Esophagus squamous epithelium (tissue), 5 donors: ENCODE results near the gene PPFIA4. TPM values are rescaled to one million over a fixed set of nuclear protein-coding genes. Genes with fewer than 3 reads are reported as not detected.

Experiments
- DNase-seq: peaks from one replicate; lab custom pipeline; 2025; lab: John Stamatoyannopoulos, UW
- H3K27ac ChIP-seq, 4 donors: fragments of 200-600 bp; sonication (generic); one replicate each; pipeline ENCODE4 v1.5.1; 2016 to 2019; ENCODE audit warnings: mild to moderate bottlenecking in 1 of 4
- H3K27me3 ChIP-seq, 4 donors: fragments of 200-600 bp; sonication (generic); 1 replicate in 3 of 4; 2 replicates in 1 of 4; pipeline versions ENCODE4 v1.5.1 to v1.6.0; 2017 to 2021; ENCODE audit warnings: antibody characterized with exemption in 1 of 4
- H3K36me3 ChIP-seq, 3 donors: fragments of 200-600 bp; sonication (generic); one replicate each; pipeline ENCODE4 v1.5.1; 2016 to 2019
- H3K4me1 ChIP-seq, 3 donors: fragments of 200-600 bp; sonication (generic); one replicate each; pipeline ENCODE4 v1.5.1; 2017 to 2019
- H3K4me3 ChIP-seq, 4 donors: fragments of 200-600 bp; sonication (generic); 1 replicate in 3 of 4; 2 replicates in 1 of 4; pipeline ENCODE4 v1.5.1; 2016 to 2019; ENCODE audit warnings: mild to moderate bottlenecking in 2 of 4, moderate library complexity in 1 of 4
- H3K9me3 ChIP-seq, 3 donors: fragments of 200-600 bp; sonication (generic); one replicate each; pipeline ENCODE4 v1.5.1; 2016 to 2019
- POLR2A ChIP-seq, 4 donors: fragments of 450-650 bp; IDR thresholded peaks; one replicate each; pipeline ENCODE4 v1.6.1; 2017; ENCODE audit warnings: antibody characterized with exemption in 4 of 4, mild to moderate bottlenecking in 4 of 4, moderate library complexity in 3 of 4
- WGBS, 2 donors: methylation state at CpG; one replicate each; pipeline ENCODE4 v1.1.5; 2018; 5-methylcytosine and 5-hydroxymethylcytosine counted together
- intact Hi-C: fragments of 100-400 bp; cut with DNase I; formaldehyde crosslinking; loops from one replicate; pipeline ENCODE4 v1.15.0; 2022
- total RNA-seq, 4 donors: library from RNA; depleted of rRNA; stranded (reverse); fragments of >200 nt; gene quantifications; one replicate each; pipeline ENCODE4 v1.1.0, GENCODE V29; 2016
- TF ChIP-seq, protein P1 (sequence below), 6 experiments: fragments of 450-650 bp in 4 of 6; fragments of 200-600 bp in 2 of 6; sonication (generic) in 2 of 6; IDR thresholded peaks; one replicate each; pipeline ENCODE4 v1.5.1; 2016 to 2019; ENCODE audit warnings: antibody characterized with exemption in 6 of 6, mild to moderate bottlenecking in 4 of 6, moderate library complexity in 4 of 6
- donor health status: DM: yes; HTN: yes; CAD: no.

The PPFIA4 gene
- total RNA-seq, 4 donors from 2014 or later = 0.35 to 1.7 (median 0.93) TPM

DNA sequence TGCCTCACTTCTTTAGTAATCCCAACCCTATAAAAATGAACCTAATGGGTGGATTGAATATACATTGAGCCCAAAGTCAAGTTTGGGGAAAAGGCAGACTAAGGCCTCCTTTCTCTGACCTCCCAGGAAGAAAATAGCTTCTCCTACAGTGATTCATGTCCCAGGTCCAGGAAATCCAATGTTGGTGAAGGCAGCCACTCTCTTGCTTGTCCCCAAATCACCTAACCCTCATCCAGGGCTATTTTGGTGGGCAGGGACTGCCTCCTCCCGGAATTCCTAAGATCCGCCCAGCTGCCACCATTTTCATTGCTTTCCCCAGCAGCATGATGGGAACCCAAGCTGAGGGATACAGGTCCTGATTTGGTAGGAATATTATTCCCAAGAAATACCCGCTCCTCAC lies 51.1 kb downstream of the PPFIA4 start:
- intact Hi-C loops = no loop called here
- H3K9me3 ChIP-seq = no peaks in the 10 kb centered on the region
- WGBS, 2 donors = 75 to 80% methylated on average over 1 to 3 of the region's 3 CpGs
- peaks cover 0 to 89% (median 5%) of the 10 kb centered on the region in 4 donors for H3K27me3 ChIP-seq
- no peak overlapping the region for H3K27ac ChIP-seq
- H3K36me3 ChIP-seq = no peaks in the 10 kb centered on the region
- TF ChIP-seq, protein P1, sequence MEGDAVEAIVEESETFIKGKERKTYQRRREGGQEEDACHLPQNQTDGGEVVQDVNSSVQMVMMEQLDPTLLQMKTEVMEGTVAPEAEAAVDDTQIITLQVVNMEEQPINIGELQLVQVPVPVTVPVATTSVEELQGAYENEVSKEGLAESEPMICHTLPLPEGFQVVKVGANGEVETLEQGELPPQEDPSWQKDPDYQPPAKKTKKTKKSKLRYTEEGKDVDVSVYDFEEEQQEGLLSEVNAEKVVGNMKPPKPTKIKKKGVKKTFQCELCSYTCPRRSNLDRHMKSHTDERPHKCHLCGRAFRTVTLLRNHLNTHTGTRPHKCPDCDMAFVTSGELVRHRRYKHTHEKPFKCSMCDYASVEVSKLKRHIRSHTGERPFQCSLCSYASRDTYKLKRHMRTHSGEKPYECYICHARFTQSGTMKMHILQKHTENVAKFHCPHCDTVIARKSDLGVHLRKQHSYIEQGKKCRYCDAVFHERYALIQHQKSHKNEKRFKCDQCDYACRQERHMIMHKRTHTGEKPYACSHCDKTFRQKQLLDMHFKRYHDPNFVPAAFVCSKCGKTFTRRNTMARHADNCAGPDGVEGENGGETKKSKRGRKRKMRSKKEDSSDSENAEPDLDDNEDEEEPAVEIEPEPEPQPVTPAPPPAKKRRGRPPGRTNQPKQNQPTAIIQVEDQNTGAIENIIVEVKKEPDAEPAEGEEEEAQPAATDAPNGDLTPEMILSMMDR (IDR thresholded peaks at IDR 0.05) = no peak
- no peak for TF ChIP-seq POLR2A (IDR thresholded peaks at IDR 0.05)
- no peak overlapping the region for H3K4me3 ChIP-seq
- DNase-seq = no peak
- H3K4me1 ChIP-seq = peaks cover 0 to 14% (median 7%) of the 10 kb centered on the region in 3 donors

DNA sequence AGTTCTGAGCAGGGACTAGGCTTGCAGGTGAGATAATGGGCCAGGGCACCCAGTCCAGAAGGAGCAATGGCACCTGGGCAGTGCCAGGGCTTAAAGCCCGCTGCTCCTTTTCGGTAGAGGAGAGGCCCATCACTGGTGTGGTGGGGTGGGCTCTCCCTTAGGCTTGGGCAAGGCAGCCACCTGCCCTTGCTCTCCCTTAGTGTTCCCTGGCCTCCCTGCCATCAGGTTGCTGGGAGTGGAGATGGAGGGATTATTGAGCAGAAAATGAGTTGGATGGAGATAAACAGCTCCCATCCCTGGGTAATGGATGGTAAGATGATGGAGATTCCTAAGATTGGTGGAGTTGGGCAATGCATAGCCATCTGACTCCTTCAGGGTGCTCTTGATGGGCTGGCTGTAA lies 51.7 kb downstream of the PPFIA4 start:
- no peaks in the 10 kb centered on the region for H3K36me3 ChIP-seq
- H3K9me3 ChIP-seq = no peaks in the 10 kb centered on the region
- H3K27ac ChIP-seq = no peak overlapping the region
- intact Hi-C loops = no loop called here
- peaks cover 0 to 14% (median 7%) of the 10 kb centered on the region in 3 donors for H3K4me1 ChIP-seq
- DNase-seq = no peak
- H3K4me3 ChIP-seq = no peak overlapping the region
- TF ChIP-seq, protein P1 (IDR thresholded peaks at IDR 0.05) = no peak
- TF ChIP-seq POLR2A (IDR thresholded peaks at IDR 0.05) = no peak
- H3K27me3 ChIP-seq = peaks cover 0 to 92% (median 5%) of the 10 kb centered on the region in 4 donors
- WGBS, 2 donors = 95 to 100% methylated on average over 2 of the region's 2 CpGs

DNA sequence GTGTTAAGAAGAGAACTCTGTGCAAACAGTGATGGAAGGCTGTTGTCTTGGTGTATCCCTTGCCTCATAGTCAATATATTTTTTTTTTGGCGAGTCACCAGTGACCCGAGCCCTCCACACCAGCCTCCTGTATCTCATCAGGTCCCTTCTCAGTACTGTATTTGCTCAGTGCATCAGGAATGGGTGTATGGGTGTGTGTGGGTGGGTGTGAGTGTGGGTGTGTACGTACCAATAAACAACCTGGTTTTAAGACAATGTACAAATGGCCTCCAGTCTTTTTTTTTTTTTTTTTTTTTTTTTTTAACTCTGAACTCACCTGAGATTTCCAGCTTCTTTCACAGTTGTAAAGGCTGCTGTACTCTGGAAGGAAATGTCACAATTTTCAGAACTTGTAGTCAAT lies 52.2 kb downstream of the PPFIA4 start:
- no peak overlapping the region for H3K27ac ChIP-seq
- H3K36me3 ChIP-seq = no peaks in the 10 kb centered on the region
- no peak for TF ChIP-seq POLR2A (IDR thresholded peaks at IDR 0.05)
- TF ChIP-seq, protein P1 (IDR thresholded peaks at IDR 0.05) = no peak
- intact Hi-C loops = no loop called here
- H3K4me1 ChIP-seq = peaks cover 0 to 14% (median 7%) of the 10 kb centered on the region in 3 donors
- H3K27me3 ChIP-seq = peaks cover 0 to 92% (median 5%) of the 10 kb centered on the region in 4 donors
- H3K9me3 ChIP-seq = no peaks in the 10 kb centered on the region
- no peak for DNase-seq
- WGBS, 2 donors = 77 to 89% methylated on average over 3 of the region's 3 CpGs
- no peak overlapping the region for H3K4me3 ChIP-seq

DNA sequence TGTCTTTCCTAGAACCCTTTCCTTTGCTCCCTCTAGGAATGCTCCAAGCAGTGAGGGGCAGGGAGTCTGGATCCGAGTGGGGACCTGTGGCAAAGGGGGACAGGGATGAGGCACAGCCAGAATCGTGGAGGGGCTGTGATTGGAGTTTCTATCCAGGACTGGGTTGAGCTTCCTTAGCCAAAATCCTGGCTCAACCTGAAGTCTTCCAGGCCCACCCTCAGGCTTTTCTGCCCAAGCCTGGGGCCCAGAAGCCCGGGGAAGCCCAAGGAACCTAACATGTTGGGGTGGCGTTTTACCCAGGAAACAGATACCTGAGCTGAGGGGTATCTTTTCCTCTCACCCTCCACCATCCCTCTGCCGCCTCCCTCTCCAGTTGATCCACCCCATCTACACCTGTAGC lies 54.2 kb downstream of the PPFIA4 start:
- WGBS, 2 donors = 74 to 82% methylated on average over 5 of the region's 5 CpGs
- H3K4me3 ChIP-seq = no peak overlapping the region
- H3K27me3 ChIP-seq = peaks cover 0 to 72% (median 4%) of the 10 kb centered on the region in 4 donors
- no peaks in the 10 kb centered on the region for H3K36me3 ChIP-seq
- peaks cover 0 to 10% (median 6%) of the 10 kb centered on the region in 3 donors for H3K4me1 ChIP-seq
- no peak overlapping the region for H3K27ac ChIP-seq
- no peak for TF ChIP-seq POLR2A (IDR thresholded peaks at IDR 0.05)
- TF ChIP-seq, protein P1 (IDR thresholded peaks at IDR 0.05) = no peak
- intact Hi-C loops = no loop called here
- DNase-seq = no peak
- no peaks in the 10 kb centered on the region for H3K9me3 ChIP-seq

DNA sequence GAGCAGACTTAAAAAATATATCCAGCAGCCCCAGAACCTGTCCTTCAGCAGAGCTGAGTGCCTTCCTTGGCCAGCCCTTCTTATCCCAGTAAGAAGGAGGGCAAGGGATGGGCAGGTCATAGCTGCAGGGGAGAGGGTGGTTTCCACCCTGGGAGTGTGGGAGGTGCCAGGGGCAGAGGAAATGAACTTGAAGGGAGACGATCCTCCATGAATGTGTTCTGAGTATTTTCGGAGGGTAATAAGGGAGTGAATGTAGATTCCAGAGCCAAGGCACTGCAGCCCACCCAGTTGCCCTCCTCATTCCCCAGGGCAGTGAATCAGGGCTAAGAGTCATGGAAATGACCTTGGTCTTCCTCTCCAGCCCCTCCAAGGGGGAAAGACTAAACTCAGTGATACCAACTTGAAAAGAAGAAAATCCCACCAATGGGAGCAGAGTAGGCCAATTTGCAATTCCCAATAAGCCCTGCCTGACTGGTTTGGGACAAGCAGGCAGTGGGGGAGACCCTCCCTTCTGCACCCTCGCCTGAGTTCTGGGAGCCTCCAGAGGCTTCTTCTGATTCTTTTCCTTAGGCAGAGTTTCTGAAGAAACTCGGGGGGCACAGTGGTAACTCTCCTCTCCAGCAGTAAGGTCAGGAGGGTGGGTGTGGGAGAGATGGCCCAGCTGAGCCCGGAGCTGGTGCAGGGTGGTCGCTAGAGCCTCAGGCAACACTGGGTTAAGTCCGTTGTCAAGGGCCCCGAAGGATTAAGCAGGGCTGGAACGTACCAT lies 55.4 kb downstream of the PPFIA4 start:
- H3K36me3 ChIP-seq = no peaks in the 10 kb centered on the region
- no peak for DNase-seq
- WGBS, 2 donors = 46 to 65% methylated on average over 7 to 9 of the region's 9 CpGs
- H3K9me3 ChIP-seq = no peaks in the 10 kb centered on the region
- H3K27me3 ChIP-seq = peaks cover 0 to 60% (median 0%) of the 10 kb centered on the region in 4 donors
- H3K4me3 ChIP-seq = no peak overlapping the region
- H3K4me1 ChIP-seq = no peaks in the 10 kb centered on the region
- intact Hi-C loops = no loop called here
- no peak overlapping the region for H3K27ac ChIP-seq
- TF ChIP-seq POLR2A (IDR thresholded peaks at IDR 0.05) = no peak
- TF ChIP-seq, protein P1 (IDR thresholded peaks at IDR 0.05) = no peak
